Right cardiac atrium (tissue), 5 donors: ENCODE results near the gene GRM3. TPM values are rescaled to one million over a fixed set of nuclear protein-coding genes. Genes with fewer than 3 reads are reported as not detected.
"Not testable (repeated sequence)": the region's sequence is repeated elsewhere in the genome, so short reads cannot be mapped to it uniquely, and the experiment has no call there.

Source experiments
- ATAC-seq, 2 donors: fragments of 200-7000 bp; cut with Tn5 transposase; one replicate each; pipeline versions ENCODE4 v1.8.0 to v1.9.1; 2020; ENCODE audit warnings: moderate library complexity in 2 of 2, mild to moderate bottlenecking in 1 of 2
- DNase-seq, 3 donors: peaks; one replicate each; pipeline ENCODE4 v3.0.0-alpha.2; 2020
- H3K27ac ChIP-seq: one replicate; pipeline ENCODE4 v1.5.1; 2013; ENCODE audit warnings: mild to moderate bottlenecking, low read length, control low read depth, moderate library complexity
- H3K27me3 ChIP-seq: one replicate; pipeline ENCODE4 v1.6.1; 2013; ENCODE audit not compliant: control insufficient read depth, insufficient read depth
- H3K4me1 ChIP-seq: one replicate; pipeline ENCODE4 v1.6.1; 2013; ENCODE audit warnings: low read length; ENCODE audit not compliant: control insufficient read depth, insufficient read depth
- H3K4me3 ChIP-seq: one replicate; pipeline ENCODE4 v1.5.1; 2013; ENCODE audit warnings: low read length, control low read depth
- H3K9me3 ChIP-seq: one replicate; pipeline ENCODE4 v1.6.1; 2013; ENCODE audit warnings: low read length; ENCODE audit not compliant: control insufficient read depth
- WGBS: extraction: QIAGEN DNeasy Blood & Tissue Kit; methylation state at CpG from one replicate; pipeline ENCODE4 v1.1.7; 2013; 5-methylcytosine and 5-hydroxymethylcytosine counted together
- intact Hi-C, 4 donors: fragments of 100-400 bp; cut with DNase I; formaldehyde crosslinking; loops; one replicate each; pipeline versions ENCODE4 v1.11.0 to v1.14.0; 2022 to 2023
- long read RNA-seq, 4 donors: library from polyadenylated mRNA; unstranded; transcript quantifications; one replicate each; pipeline ENCODE4 v2.0.0, GENCODE V29; 2020 to 2021
- polyA plus RNA-seq: library from polyadenylated mRNA; stranded (reverse); fragments of 200-250 nt; gene quantifications from one replicate; pipeline ENCODE4 v1.2.3, GENCODE V29; 2013
- total RNA-seq, 4 donors: library from RNA; stranded (reverse); fragmentation: NEBNext Ultra II Directional; extraction: Animal tissue kit (Norgen Biotek cat#: 25700); gene quantifications; one replicate each; pipeline ENCODE4 v1.2.1, GENCODE V29; 2021
- donor health status: healthy with polysubstance abuse.
- donor health status: DM: no; HTN: yes; CAD: no.
- donor health status: DM: no; HTN: no; CAD: no.
- donor health status: DM: no; HTN: yes; CAD: no; lungs with severe emphysema.
- donor health status: DM: yes; HTN: yes; CAD: no.

The GRM3 gene
- total RNA-seq: under 1 TPM in 3 of 4 donors, not detected in 1; 0.14 to 0.49 (median 0.18) TPM
- 0.05 TPM for polyA plus RNA-seq
- long read RNA-seq, donor 1, partial matches to known transcripts: 0 of 1 reads
- long read RNA-seq, donor 1, other reads (novel, unspliced or antisense): 1 of 1 reads
- long read RNA-seq, donor 2: 0 reads
- long read RNA-seq, donor 3, full-length matches to known transcripts: 1 of 2 reads
- long read RNA-seq, donor 3, partial matches to known transcripts: 0 of 2 reads
- long read RNA-seq, donor 3, other reads (novel, unspliced or antisense): 1 of 2 reads
- long read RNA-seq, donor 4: 0 reads

- H3K27ac ChIP-seq: no peak within 1 kb of the TSS
- WGBS: 2% methylated on average over 23 of the region's 23 CpGs
- H3K4me3 ChIP-seq: peak within 1 kb of the TSS; percentile 41
- no peaks in the 10 kb centered on the region for H3K9me3 ChIP-seq
- ATAC-seq (peak; percentile 84 to 86), DNase-seq (peak; percentile 33 to 79 (median 69))
- no peaks in the 10 kb centered on the region for H3K27me3 ChIP-seq
- no peaks in the 10 kb centered on the region for H3K4me1 ChIP-seq
- intact Hi-C loops: no loop called here
Observed at GRCh38 chr7:86643561-86644281, at the start of gene GRM3. TSS of gene GRM3 (plus strand) at chr7:86643909. CDS start at chr7:86765146, 121,237 bp downstream.

DNA sequence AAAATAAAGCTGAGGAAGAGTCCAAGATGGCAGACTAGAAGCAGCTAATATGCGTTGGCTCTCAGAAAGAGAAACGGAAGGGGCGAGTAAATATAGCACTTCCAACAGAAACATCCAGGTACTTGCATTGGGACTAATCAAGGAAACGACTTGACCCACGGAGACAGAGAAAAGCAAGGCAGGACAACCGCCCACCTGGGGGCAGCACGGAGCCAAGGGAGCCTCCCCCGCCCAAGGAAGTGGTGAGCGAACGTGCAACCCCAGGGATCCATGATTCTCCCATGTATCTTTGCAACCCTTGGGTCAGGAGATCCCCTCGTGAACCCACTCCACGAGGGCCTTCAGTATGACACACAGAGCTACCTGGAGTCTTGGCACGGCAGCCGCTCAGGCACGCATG, 45.4 kb upstream of the GRM3 start:
- intact Hi-C loops: no loop called here
- Histone ChIP-seq H3K9me3 (no peaks in the 10 kb centered on the region), H3K27me3 (no peaks in the 10 kb centered on the region), H3K27ac (no peak overlapping the region), H3K4me1 (no peaks in the 10 kb centered on the region), H3K4me3 (no peak overlapping the region)
- DNase-seq (peak in 1 of 3 donors; percentile 48), ATAC-seq (no peak)
- 60% methylated on average over 15 of the region's 15 CpGs for WGBS

GRCh38 chr7:86598721-86599120, 45.0 kb upstream of the GRM3 start:
- Histone ChIP-seq H3K9me3 (no peaks in the 10 kb centered on the region), H3K4me3 (no peak overlapping the region), H3K27me3 (no peaks in the 10 kb centered on the region), H3K27ac (no peak overlapping the region), H3K4me1 (no peaks in the 10 kb centered on the region)
- 87% methylated on average over 9 of the region's 9 CpGs for WGBS
- DNase-seq: no peak
- no peak for ATAC-seq
- intact Hi-C loops: no loop called here

- WGBS: 77% methylated on average over 6 of the region's 6 CpGs
- DNase-seq (no peak), ATAC-seq (no peak)
- H3K27ac ChIP-seq: no peak overlapping the region
- no peak overlapping the region for H3K4me3 ChIP-seq
- H3K9me3 ChIP-seq: no peaks in the 10 kb centered on the region
- H3K27me3 ChIP-seq: no peaks in the 10 kb centered on the region
- no peaks in the 10 kb centered on the region for H3K4me1 ChIP-seq
- intact Hi-C loops: no loop called here
Observed at GRCh38 chr7:86600506-86601290, 43.0 kb upstream of the GRM3 start.

- H3K4me1 ChIP-seq, H3K27me3 ChIP-seq, H3K9me3 ChIP-seq, ATAC-seq, intact Hi-C loops, H3K4me3 ChIP-seq, DNase-seq, H3K27ac ChIP-seq: not testable (repeated sequence)
- 84% methylated on average over 2 of the region's 2 CpGs for WGBS
Observed at GRCh38 chr7:86615711-86616110, 28.0 kb upstream of the GRM3 start.

DNA sequence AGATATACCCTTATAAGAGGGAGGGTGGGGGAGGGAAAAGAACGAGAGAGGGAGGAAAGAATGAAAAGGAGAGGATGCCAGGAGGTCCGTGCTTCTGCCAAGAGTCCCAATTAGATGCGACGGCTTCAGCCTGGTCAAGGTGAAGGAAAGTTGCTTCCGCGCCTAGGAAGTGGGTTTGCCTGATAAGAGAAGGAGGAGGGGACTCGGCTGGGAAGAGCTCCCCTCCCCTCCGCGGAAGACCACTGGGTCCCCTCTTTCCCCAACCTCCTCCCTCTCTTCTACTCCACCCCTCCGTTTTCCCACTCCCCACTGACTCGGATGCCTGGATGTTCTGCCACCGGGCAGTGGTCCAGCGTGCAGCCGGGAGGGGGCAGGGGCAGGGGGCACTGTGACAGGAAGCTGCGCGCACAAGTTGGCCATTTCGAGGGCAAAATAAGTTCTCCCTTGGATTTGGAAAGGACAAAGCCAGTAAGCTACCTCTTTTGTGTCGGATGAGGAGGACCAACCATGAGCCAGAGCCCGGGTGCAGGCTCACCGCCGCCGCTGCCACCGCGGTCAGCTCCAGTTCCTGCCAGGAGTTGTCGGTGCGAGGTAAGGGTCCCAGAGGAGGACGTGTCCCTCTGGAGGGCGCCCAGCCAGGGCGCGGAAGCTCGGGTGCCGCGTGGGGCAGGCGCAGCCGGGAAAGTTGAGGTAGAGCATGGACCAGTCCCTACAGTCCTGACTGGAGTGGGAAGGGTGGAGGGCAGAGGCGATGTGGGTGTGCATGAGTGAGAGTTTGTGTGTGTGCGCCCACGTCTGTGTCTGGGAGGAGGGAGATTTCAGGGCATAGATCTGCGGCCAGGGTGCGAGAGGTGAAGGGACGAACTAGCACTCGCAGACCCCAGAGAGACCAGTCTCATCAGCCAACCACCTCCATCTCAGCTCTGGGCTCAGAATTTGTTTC, 844 bp downstream of the GRM3 start:
- no peaks in the 10 kb centered on the region for H3K4me1 ChIP-seq
- no peaks in the 10 kb centered on the region for H3K27me3 ChIP-seq
- H3K9me3 ChIP-seq: no peaks in the 10 kb centered on the region
- ATAC-seq (peak; percentile 21 to 60), DNase-seq (peak; percentile 11 to 57 (median 47))
- WGBS: 4% methylated on average over 42 of the region's 42 CpGs
- peak overlapping the region; percentile 41 for H3K4me3 ChIP-seq
- H3K27ac ChIP-seq: no peak overlapping the region
- intact Hi-C loops: no loop called here

DNA sequence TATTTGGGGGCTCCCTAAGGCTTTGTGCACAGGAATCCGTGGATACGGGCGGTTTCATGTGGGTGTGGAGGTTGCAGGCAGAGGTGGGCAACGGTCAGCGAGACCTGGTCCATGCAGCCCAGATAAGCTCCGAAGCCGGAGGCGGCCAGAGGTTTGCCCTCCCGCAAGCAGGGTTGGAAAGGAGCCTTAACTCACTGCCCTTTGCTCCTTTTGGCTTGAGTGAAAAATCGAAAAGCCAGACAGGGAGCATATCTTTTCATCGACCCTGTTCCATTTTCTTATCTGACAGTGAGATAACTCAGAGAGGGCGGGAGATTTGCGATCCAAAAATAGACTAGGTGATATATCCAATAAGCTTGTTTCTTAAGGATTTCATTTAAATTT, 1.5 kb downstream of the GRM3 start:
- DNase-seq (no peak), ATAC-seq (no peak)
- Histone ChIP-seq H3K4me1 (no peaks in the 10 kb centered on the region), H3K9me3 (no peaks in the 10 kb centered on the region), H3K27ac (no peak overlapping the region), H3K27me3 (no peaks in the 10 kb centered on the region), H3K4me3 (peak overlapping the region; percentile 2)
- WGBS: 24% methylated on average over 13 of the region's 13 CpGs
- intact Hi-C loops: no loop called here

DNA sequence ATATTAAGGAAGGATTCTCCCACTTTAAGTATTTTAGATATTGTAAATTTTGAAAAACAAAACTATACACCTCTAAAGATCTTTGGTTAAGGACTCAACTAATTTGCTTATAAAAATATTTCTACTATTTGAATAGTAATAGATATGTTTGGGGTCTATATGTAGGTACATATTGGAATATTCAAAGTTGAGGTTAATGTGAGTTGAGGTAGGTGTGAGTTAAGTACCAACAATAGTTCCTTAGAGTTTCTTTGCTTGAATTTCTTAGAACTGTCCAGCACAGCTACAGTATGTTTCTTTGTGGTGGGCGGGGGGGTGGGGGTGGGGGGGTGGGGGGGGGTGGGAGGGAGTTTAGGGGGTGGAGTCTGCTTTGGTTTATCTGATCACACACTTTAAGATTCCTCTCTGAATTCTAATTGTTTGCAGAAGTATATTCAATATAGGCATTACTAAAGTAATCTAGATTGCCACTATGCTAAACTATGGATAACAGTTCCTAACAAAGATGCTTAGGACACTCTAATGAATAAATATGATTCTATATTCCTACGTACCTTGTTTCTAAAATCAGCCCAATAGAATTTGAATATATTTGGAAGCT, 2.1 kb downstream of the GRM3 start:
- no peak for ATAC-seq
- no peak for DNase-seq
- no peaks in the 10 kb centered on the region for H3K27me3 ChIP-seq
- H3K27ac ChIP-seq: no peak overlapping the region
- 53% methylated on average over 2 of the region's 2 CpGs for WGBS
- no peak overlapping the region for H3K4me3 ChIP-seq
- no peaks in the 10 kb centered on the region for H3K9me3 ChIP-seq
- no peaks in the 10 kb centered on the region for H3K4me1 ChIP-seq
- intact Hi-C loops: no loop called here

- 71% methylated on average over 5 of the region's 5 CpGs for WGBS
- Histone ChIP-seq H3K4me3 (no peak overlapping the region), H3K27ac (no peak overlapping the region), H3K4me1 (no peaks in the 10 kb centered on the region), H3K27me3 (no peaks in the 10 kb centered on the region), H3K9me3 (no peaks in the 10 kb centered on the region)
- intact Hi-C loops: no loop called here
- no peak for ATAC-seq
- DNase-seq: no peak
Observed at GRCh38 chr7:86647385-86648094, 3.8 kb downstream of the GRM3 start.

DNA sequence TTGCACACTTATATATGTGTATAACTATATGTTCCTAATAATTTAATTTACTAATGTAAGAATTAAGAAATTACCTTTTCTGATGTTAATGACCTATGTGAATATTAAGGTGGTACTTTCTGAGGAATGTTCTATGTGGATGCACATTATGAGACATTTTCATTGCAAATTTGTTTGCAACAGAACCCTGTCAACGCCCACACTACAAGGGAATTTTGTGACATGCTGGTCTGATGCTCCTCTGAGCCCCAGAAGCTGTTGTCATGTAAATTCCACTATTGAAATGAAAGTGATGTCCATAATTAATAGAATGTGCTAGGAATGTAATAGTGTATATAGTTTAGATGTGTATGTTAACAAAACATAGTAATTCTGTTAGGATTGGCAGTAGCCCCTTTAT, 4.5 kb downstream of the GRM3 start:
- WGBS: 83% methylated on average over 1 of the region's 1 CpG
- ATAC-seq (no peak), DNase-seq (no peak)
- no peaks in the 10 kb centered on the region for H3K4me1 ChIP-seq
- intact Hi-C loops: no loop called here
- no peak overlapping the region for H3K4me3 ChIP-seq
- H3K27ac ChIP-seq: no peak overlapping the region
- no peaks in the 10 kb centered on the region for H3K9me3 ChIP-seq
- H3K27me3 ChIP-seq: no peaks in the 10 kb centered on the region
